ENCODE measurements around the gene PLXNA2.

PLXNA2 gene

GRCh38 chr1:208113011-208113410, 131.2 kb downstream of the PLXNA2 start:
- H2BK15ac ChIP-seq (replicated peaks; ENCODE audit: low read depth), result no peak overlapping the region
- peaks cover 26% of the 10 kb centered on the region for H3K4me1 ChIP-seq (ENCODE audit: control insufficient read depth, low read depth, low read length)
- H3K4ac ChIP-seq (ENCODE audit: low read depth, low read length), result no peak overlapping the region
- no peak overlapping the region for H3K27ac ChIP-seq (ENCODE audit: low read depth, low read length)
- H3K56ac ChIP-seq (ENCODE audit: low read length), result no peak overlapping the region
- H3K18ac ChIP-seq (ENCODE audit: low read length), result no peak overlapping the region
- H3K9ac ChIP-seq (ENCODE audit: low read length), result no peak overlapping the region
- no peak overlapping the region for H4K8ac ChIP-seq (ENCODE audit: low read depth, low read length)
- H3K79me2 ChIP-seq (ENCODE audit: control insufficient read depth, insufficient read depth, low read length), result no peaks in the 10 kb centered on the region
- no peaks in the 10 kb centered on the region for H3K36me3 ChIP-seq (ENCODE audit: control insufficient read depth, insufficient read depth, low read length)
- H4K5ac ChIP-seq (ENCODE audit: low read length), result no peak overlapping the region
- H3K27me3 ChIP-seq (ENCODE audit: insufficient read depth, low read length, poor library complexity), result no peaks in the 10 kb centered on the region
- no peak overlapping the region for H3K4me2 ChIP-seq (ENCODE audit: low read length)
- H3K23ac ChIP-seq (ENCODE audit: low read length), result no peak overlapping the region
- H2BK5ac ChIP-seq (ENCODE audit: low read length), result no peak overlapping the region
- H2BK120ac ChIP-seq (ENCODE audit: low read depth, low read length), result no peak overlapping the region
- H3K79me1 ChIP-seq (ENCODE audit: low read length), result no peaks in the 10 kb centered on the region
- peak; percentile 55 for DNase-seq
- no peak overlapping the region for H3K4me3 ChIP-seq (ENCODE audit: low read length)
- H2AK5ac ChIP-seq (ENCODE audit: low read length), result no peak overlapping the region

- no CpG with 5 or more reads among the region's 4 CpGs for WGBS (ENCODE audit: extremely low coverage, insufficient coverage, low lambda C conversion rate)
Measured at GRCh38 chr1:208112401-208112800, 131.8 kb downstream of the PLXNA2 start.

DNA sequence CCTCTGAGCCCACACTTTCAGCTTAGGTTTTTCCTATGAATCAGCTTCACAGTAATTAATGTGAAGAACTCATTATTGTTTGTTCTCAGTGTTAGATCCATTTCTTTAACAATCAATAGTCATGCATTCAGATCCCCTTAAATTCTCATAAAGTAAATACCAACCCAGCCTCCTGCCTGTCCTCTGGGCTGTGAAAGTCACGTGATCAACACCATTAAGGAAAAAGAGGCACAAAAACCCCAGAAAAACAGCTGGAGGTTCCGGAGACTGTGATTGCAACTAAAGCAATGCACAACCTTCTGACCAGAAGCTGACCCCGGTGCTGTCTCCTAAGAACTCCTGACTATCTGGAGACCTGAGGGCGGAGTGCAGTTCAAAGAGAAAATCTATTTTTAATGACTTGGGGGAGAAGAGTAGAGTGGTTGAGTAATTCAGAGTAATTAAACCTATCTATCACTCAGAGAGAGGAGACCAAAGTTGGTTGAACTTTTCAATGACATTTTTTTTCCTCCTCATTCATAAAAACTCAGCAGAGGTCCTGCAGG, 132.5 kb downstream of the PLXNA2 start:
- H3K36me3 ChIP-seq (ENCODE audit: control insufficient read depth, insufficient read depth, low read length), result no peaks in the 10 kb centered on the region
- no peak overlapping the region for H4K5ac ChIP-seq (ENCODE audit: low read length)
- H3K4ac ChIP-seq (ENCODE audit: low read depth, low read length), result no peak overlapping the region
- no peaks in the 10 kb centered on the region for H3K79me1 ChIP-seq (ENCODE audit: low read length)
- no peak overlapping the region for H4K8ac ChIP-seq (ENCODE audit: low read depth, low read length)
- no peak for DNase-seq
- H3K4me2 ChIP-seq (ENCODE audit: low read length), result no peak overlapping the region
- H2BK5ac ChIP-seq (ENCODE audit: low read length), result no peak overlapping the region
- no peak overlapping the region for H3K56ac ChIP-seq (ENCODE audit: low read length)
- no CpG with 5 or more reads among the region's 4 CpGs for WGBS (ENCODE audit: extremely low coverage, insufficient coverage, low lambda C conversion rate)
- H3K4me3 ChIP-seq (ENCODE audit: low read length), result no peak overlapping the region
- H2AK5ac ChIP-seq (ENCODE audit: low read length), result no peak overlapping the region
- H3K27ac ChIP-seq (ENCODE audit: low read depth, low read length), result no peak overlapping the region
- no peak overlapping the region for H3K9ac ChIP-seq (ENCODE audit: low read length)
- H2BK120ac ChIP-seq (ENCODE audit: low read depth, low read length), result no peak overlapping the region
- no peaks in the 10 kb centered on the region for H3K79me2 ChIP-seq (ENCODE audit: control insufficient read depth, insufficient read depth, low read length)
- H3K18ac ChIP-seq (ENCODE audit: low read length), result no peak overlapping the region
- H2BK15ac ChIP-seq (replicated peaks; ENCODE audit: low read depth), result no peak overlapping the region
- H3K4me1 ChIP-seq (ENCODE audit: control insufficient read depth, low read depth, low read length), result peaks cover 21% of the 10 kb centered on the region
- no peaks in the 10 kb centered on the region for H3K27me3 ChIP-seq (ENCODE audit: insufficient read depth, low read length, poor library complexity)
- H3K23ac ChIP-seq (ENCODE audit: low read length), result no peak overlapping the region

More at GRCh38 chr1:208112401-208112800, 131.8 kb downstream of the PLXNA2 start:
- Histone ChIP-seq H3K4me2 (ENCODE audit: low read length) (no peak overlapping the region), H3K56ac (ENCODE audit: low read length) (no peak overlapping the region), H3K36me3 (ENCODE audit: control insufficient read depth, insufficient read depth, low read length) (no peaks in the 10 kb centered on the region), H4K8ac (ENCODE audit: low read depth, low read length) (no peak overlapping the region), H3K27me3 (ENCODE audit: insufficient read depth, low read length, poor library complexity) (no peaks in the 10 kb centered on the region), H3K4me1 (ENCODE audit: control insufficient read depth, low read depth, low read length) (peaks cover 21% of the 10 kb centered on the region), H3K18ac (ENCODE audit: low read length) (no peak overlapping the region), H3K4me3 (ENCODE audit: low read length) (no peak overlapping the region), H3K79me1 (ENCODE audit: low read length) (no peaks in the 10 kb centered on the region), H3K23ac (ENCODE audit: low read length) (no peak overlapping the region), H3K27ac (ENCODE audit: low read depth, low read length) (no peak overlapping the region), H3K9ac (ENCODE audit: low read length) (no peak overlapping the region), H2BK120ac (ENCODE audit: low read depth, low read length) (no peak overlapping the region), H3K4ac (ENCODE audit: low read depth, low read length) (no peak overlapping the region), H4K5ac (ENCODE audit: low read length) (no peak overlapping the region), H3K79me2 (ENCODE audit: control insufficient read depth, insufficient read depth, low read length) (no peaks in the 10 kb centered on the region), H2BK5ac (ENCODE audit: low read length) (no peak overlapping the region), H2AK5ac (ENCODE audit: low read length) (no peak overlapping the region), H2BK15ac (replicated peaks; ENCODE audit: low read depth) (no peak overlapping the region)
- DNase-seq, result no peak

DNA sequence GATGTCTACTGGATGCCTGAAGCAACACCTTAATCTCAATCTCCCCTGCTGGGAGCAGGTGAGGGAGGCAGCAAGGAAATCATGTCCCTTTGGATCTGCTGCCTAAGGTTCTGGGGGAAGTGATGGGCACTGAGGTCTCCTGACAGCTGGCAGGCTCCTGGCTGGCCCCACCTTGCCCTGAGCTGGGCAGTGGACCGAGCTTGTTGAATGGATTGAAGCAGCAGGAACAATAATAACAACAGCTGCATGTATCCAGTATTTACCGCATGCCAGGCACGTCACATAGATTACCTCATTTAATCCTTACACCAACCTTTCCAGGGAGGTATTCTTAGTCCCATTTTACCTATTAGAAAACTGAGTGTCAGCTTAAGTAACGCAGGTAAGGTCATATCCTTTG, 133.9 kb downstream of the PLXNA2 start:
- peaks cover 21% of the 10 kb centered on the region for H3K4me1 ChIP-seq (ENCODE audit: control insufficient read depth, low read depth, low read length)
- H4K5ac ChIP-seq (ENCODE audit: low read length), result no peak overlapping the region
- no peak overlapping the region for H2BK15ac ChIP-seq (replicated peaks; ENCODE audit: low read depth)
- no peaks in the 10 kb centered on the region for H3K79me2 ChIP-seq (ENCODE audit: control insufficient read depth, insufficient read depth, low read length)
- H3K4me2 ChIP-seq (ENCODE audit: low read length), result no peak overlapping the region
- no peak overlapping the region for H4K8ac ChIP-seq (ENCODE audit: low read depth, low read length)
- H3K56ac ChIP-seq (ENCODE audit: low read length), result no peak overlapping the region
- no peak overlapping the region for H2BK120ac ChIP-seq (ENCODE audit: low read depth, low read length)
- H3K18ac ChIP-seq (ENCODE audit: low read length), result no peak overlapping the region
- no peak overlapping the region for H2BK5ac ChIP-seq (ENCODE audit: low read length)
- H3K4me3 ChIP-seq (ENCODE audit: low read length), result no peak overlapping the region
- no peak overlapping the region for H3K27ac ChIP-seq (ENCODE audit: low read depth, low read length)
- no peaks in the 10 kb centered on the region for H3K27me3 ChIP-seq (ENCODE audit: insufficient read depth, low read length, poor library complexity)
- no peak overlapping the region for H3K9ac ChIP-seq (ENCODE audit: low read length)
- WGBS (ENCODE audit: extremely low coverage, insufficient coverage, low lambda C conversion rate), result no CpG with 5 or more reads among the region's 4 CpGs
- no peaks in the 10 kb centered on the region for H3K79me1 ChIP-seq (ENCODE audit: low read length)
- no peaks in the 10 kb centered on the region for H3K36me3 ChIP-seq (ENCODE audit: control insufficient read depth, insufficient read depth, low read length)
- H2AK5ac ChIP-seq (ENCODE audit: low read length), result no peak overlapping the region
- H3K4ac ChIP-seq (ENCODE audit: low read depth, low read length), result no peak overlapping the region
- no peak for DNase-seq
- H3K23ac ChIP-seq (ENCODE audit: low read length), result no peak overlapping the region

- WGBS (ENCODE audit: extremely low coverage, insufficient coverage, low lambda C conversion rate), result no CpG with 5 or more reads among the region's 5 CpGs
- no peak overlapping the region for H4K8ac ChIP-seq (ENCODE audit: low read depth, low read length)
- H3K56ac ChIP-seq (ENCODE audit: low read length), result no peak overlapping the region
- no peak overlapping the region for H3K27ac ChIP-seq (ENCODE audit: low read depth, low read length)
- H3K9ac ChIP-seq (ENCODE audit: low read length), result no peak overlapping the region
- no peaks in the 10 kb centered on the region for H3K27me3 ChIP-seq (ENCODE audit: insufficient read depth, low read length, poor library complexity)
- no peak overlapping the region for H2BK15ac ChIP-seq (replicated peaks; ENCODE audit: low read depth)
- H4K5ac ChIP-seq (ENCODE audit: low read length), result no peak overlapping the region
- no peak for DNase-seq
- no peak overlapping the region for H3K23ac ChIP-seq (ENCODE audit: low read length)
- H2BK5ac ChIP-seq (ENCODE audit: low read length), result no peak overlapping the region
- H3K36me3 ChIP-seq (ENCODE audit: control insufficient read depth, insufficient read depth, low read length), result no peaks in the 10 kb centered on the region
- no peak overlapping the region for H3K4me2 ChIP-seq (ENCODE audit: low read length)
- H3K4ac ChIP-seq (ENCODE audit: low read depth, low read length), result no peak overlapping the region
- H3K18ac ChIP-seq (ENCODE audit: low read length), result no peak overlapping the region
- no peaks in the 10 kb centered on the region for H3K79me1 ChIP-seq (ENCODE audit: low read length)
- H2BK120ac ChIP-seq (ENCODE audit: low read depth, low read length), result no peak overlapping the region
- peaks cover 21% of the 10 kb centered on the region for H3K4me1 ChIP-seq (ENCODE audit: control insufficient read depth, low read depth, low read length)
- H3K79me2 ChIP-seq (ENCODE audit: control insufficient read depth, insufficient read depth, low read length), result no peaks in the 10 kb centered on the region
- H3K4me3 ChIP-seq (ENCODE audit: low read length), result no peak overlapping the region
- H2AK5ac ChIP-seq (ENCODE audit: low read length), result no peak overlapping the region
Measured at GRCh38 chr1:208108646-208109330, 135.4 kb downstream of the PLXNA2 start.

DNA sequence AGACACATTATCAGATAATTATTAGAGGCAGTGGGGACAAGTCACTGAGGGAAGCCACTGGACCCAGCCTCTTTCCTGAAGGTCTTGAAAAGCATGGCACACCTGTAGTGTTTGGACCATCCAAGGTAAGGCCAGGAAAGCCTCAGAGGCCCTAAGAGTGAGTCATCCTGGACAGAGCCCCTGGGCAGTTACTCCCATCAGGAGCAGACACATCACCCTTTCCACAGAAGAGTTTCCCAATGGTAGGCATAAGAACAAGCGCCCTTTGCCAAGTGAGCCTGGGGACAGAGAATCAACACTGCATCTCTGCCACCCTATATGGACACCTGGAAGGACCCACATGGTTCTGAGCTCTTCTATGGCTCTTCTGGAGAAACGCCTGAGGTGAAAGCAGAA, 136.0 kb downstream of the PLXNA2 start:
- no peaks in the 10 kb centered on the region for H3K79me2 ChIP-seq (ENCODE audit: control insufficient read depth, insufficient read depth, low read length)
- WGBS (ENCODE audit: extremely low coverage, insufficient coverage, low lambda C conversion rate), result no CpG with 5 or more reads among the region's 2 CpGs
- no peak overlapping the region for H3K56ac ChIP-seq (ENCODE audit: low read length)
- no peak overlapping the region for H3K4me2 ChIP-seq (ENCODE audit: low read length)
- no peak overlapping the region for H3K27ac ChIP-seq (ENCODE audit: low read depth, low read length)
- no peak overlapping the region for H3K9ac ChIP-seq (ENCODE audit: low read length)
- H4K5ac ChIP-seq (ENCODE audit: low read length), result no peak overlapping the region
- no peaks in the 10 kb centered on the region for H3K79me1 ChIP-seq (ENCODE audit: low read length)
- H3K4me1 ChIP-seq (ENCODE audit: control insufficient read depth, low read depth, low read length), result peaks cover 21% of the 10 kb centered on the region
- H3K4me3 ChIP-seq (ENCODE audit: low read length), result no peak overlapping the region
- H2BK5ac ChIP-seq (ENCODE audit: low read length), result no peak overlapping the region
- no peak overlapping the region for H2BK15ac ChIP-seq (replicated peaks; ENCODE audit: low read depth)
- H3K4ac ChIP-seq (ENCODE audit: low read depth, low read length), result no peak overlapping the region
- H3K27me3 ChIP-seq (ENCODE audit: insufficient read depth, low read length, poor library complexity), result no peaks in the 10 kb centered on the region
- no peak overlapping the region for H3K23ac ChIP-seq (ENCODE audit: low read length)
- no peaks in the 10 kb centered on the region for H3K36me3 ChIP-seq (ENCODE audit: control insufficient read depth, insufficient read depth, low read length)
- no peak overlapping the region for H2BK120ac ChIP-seq (ENCODE audit: low read depth, low read length)
- no peak overlapping the region for H4K8ac ChIP-seq (ENCODE audit: low read depth, low read length)
- DNase-seq, result no peak
- H2AK5ac ChIP-seq (ENCODE audit: low read length), result no peak overlapping the region
- no peak overlapping the region for H3K18ac ChIP-seq (ENCODE audit: low read length)

All from mesendoderm (in vitro differentiated cells).